ENCODE data around the gene LGR6.

The LGR6 gene

DNA sequence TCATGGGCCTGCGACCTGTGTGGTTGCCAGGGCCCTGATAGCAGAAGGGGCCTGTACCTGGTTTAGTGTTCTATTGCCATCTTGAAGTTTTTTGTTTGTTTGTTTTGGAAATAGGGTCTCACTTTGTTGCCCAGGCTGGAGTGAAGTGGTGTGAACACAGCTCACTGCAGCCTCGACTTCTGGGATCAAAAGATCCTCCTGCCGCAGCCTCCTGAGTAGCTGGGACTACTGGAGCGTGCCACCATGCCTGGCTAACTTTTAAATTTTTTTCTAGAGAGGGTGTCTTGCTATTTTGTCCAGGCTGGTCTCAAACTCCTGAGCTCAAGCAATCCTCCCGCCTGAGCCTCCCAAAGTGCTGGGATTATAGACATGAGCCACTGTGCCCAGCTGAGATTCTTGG lies 75.2 kb downstream of the LGR6 start:
- TF ChIP-seq TAF1 (IDR thresholded peaks at IDR 0.05; ENCODE audit: borderline replicate concordance, insufficient read depth, low read length) (no peak), POLR2AphosphoS5 (IDR thresholded peaks at IDR 0.05; ENCODE audit: low read depth, low read length) (no peak), SIN3A (IDR thresholded peaks at IDR 0.05; ENCODE audit: borderline replicate concordance, insufficient read depth, low read length) (no peak), FOXP2 (optimal IDR thresholded peaks at IDR 0.05; ENCODE audit: borderline replicate concordance, extremely low read depth, extremely low read length, insufficient read depth) (no peak)
- TF ChIP-seq, protein P1, sequence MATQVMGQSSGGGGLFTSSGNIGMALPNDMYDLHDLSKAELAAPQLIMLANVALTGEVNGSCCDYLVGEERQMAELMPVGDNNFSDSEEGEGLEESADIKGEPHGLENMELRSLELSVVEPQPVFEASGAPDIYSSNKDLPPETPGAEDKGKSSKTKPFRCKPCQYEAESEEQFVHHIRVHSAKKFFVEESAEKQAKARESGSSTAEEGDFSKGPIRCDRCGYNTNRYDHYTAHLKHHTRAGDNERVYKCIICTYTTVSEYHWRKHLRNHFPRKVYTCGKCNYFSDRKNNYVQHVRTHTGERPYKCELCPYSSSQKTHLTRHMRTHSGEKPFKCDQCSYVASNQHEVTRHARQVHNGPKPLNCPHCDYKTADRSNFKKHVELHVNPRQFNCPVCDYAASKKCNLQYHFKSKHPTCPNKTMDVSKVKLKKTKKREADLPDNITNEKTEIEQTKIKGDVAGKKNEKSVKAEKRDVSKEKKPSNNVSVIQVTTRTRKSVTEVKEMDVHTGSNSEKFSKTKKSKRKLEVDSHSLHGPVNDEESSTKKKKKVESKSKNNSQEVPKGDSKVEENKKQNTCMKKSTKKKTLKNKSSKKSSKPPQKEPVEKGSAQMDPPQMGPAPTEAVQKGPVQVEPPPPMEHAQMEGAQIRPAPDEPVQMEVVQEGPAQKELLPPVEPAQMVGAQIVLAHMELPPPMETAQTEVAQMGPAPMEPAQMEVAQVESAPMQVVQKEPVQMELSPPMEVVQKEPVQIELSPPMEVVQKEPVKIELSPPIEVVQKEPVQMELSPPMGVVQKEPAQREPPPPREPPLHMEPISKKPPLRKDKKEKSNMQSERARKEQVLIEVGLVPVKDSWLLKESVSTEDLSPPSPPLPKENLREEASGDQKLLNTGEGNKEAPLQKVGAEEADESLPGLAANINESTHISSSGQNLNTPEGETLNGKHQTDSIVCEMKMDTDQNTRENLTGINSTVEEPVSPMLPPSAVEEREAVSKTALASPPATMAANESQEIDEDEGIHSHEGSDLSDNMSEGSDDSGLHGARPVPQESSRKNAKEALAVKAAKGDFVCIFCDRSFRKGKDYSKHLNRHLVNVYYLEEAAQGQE (IDR thresholded peaks at IDR 0.05; ENCODE audit: insufficient read depth in 1 of 2, low read depth in 2 of 2, low read length in 2 of 2), result no peak

DNA sequence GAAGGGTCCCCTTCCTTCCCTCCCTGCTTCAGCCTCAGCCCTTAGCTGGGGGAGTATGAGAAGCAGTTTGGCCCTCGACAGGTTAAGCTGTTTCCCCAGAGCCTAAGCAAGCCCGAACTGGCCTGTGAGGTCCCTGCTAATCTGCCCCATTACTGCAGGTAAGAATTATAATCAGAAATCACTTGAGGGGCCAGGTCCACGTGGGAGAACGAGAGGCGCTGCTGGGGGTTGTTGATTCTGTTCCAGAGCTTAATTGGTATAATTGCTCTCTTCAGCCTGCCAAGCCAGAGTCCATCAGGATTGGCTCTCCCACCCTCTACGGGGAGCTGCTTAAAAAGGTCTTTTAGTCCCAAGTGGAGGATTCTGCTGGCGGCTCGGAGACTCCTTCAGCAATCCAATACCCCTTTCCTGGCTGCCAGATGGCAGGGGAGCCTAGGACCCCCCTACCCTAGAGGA lies 77.3 kb downstream of the LGR6 start:
- TF ChIP-seq TAF1 (IDR thresholded peaks at IDR 0.05; ENCODE audit: borderline replicate concordance, insufficient read depth, low read length) (no peak), SIN3A (IDR thresholded peaks at IDR 0.05; ENCODE audit: borderline replicate concordance, insufficient read depth, low read length) (no peak), FOXP2 (optimal IDR thresholded peaks at IDR 0.05; ENCODE audit: borderline replicate concordance, extremely low read depth, extremely low read length, insufficient read depth) (no peak), POLR2AphosphoS5 (IDR thresholded peaks at IDR 0.05; ENCODE audit: low read depth, low read length) (no peak)
- TF ChIP-seq, protein P1 (IDR thresholded peaks at IDR 0.05; ENCODE audit: insufficient read depth in 1 of 2, low read depth in 2 of 2, low read length in 2 of 2), result no peak

DNA sequence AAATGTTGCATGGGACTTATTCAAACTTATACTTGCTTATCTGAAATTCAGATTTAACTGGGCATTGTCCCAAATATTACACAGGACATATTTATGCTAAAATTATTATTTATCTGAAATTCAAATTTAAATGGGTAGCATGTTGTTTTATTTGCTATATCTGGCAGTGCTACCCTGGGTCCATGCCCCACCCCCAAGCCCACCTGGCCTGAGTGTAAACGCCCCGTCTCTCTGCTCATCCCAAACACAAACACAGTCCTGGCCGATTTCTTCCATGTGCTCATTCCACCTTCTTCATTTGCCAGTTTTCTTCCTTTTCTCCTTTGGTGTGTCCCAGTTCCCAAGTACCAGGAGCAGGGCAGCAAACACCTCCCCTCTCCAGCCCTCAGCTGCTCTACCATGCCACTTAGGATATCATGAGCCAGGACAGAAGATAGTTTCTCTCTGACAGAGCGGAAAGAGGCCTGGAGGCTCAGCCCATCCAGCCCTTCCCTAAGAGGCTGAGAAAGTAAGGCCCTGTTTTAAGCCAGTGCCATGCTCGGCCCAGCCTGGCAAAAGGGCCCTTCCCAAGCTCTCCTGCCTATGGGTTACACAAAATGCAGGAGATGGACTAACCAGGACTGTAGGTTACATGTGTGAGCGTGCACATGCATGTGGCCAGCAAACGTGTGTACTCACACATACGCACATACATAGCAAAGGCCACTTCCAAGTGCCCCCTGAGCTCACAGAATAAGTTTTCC lies 78.7 kb downstream of the LGR6 start:
- TF ChIP-seq TAF1 (IDR thresholded peaks at IDR 0.05; ENCODE audit: borderline replicate concordance, insufficient read depth, low read length), result no peak
- no peak for TF ChIP-seq POLR2AphosphoS5 (IDR thresholded peaks at IDR 0.05; ENCODE audit: low read depth, low read length)
- TF ChIP-seq FOXP2 (optimal IDR thresholded peaks at IDR 0.05; ENCODE audit: borderline replicate concordance, extremely low read depth, extremely low read length, insufficient read depth), result no peak
- TF ChIP-seq SIN3A (IDR thresholded peaks at IDR 0.05; ENCODE audit: borderline replicate concordance, insufficient read depth, low read length), result no peak
- TF ChIP-seq, protein P1 (IDR thresholded peaks at IDR 0.05; ENCODE audit: insufficient read depth in 1 of 2, low read depth in 2 of 2, low read length in 2 of 2), result no peak

DNA sequence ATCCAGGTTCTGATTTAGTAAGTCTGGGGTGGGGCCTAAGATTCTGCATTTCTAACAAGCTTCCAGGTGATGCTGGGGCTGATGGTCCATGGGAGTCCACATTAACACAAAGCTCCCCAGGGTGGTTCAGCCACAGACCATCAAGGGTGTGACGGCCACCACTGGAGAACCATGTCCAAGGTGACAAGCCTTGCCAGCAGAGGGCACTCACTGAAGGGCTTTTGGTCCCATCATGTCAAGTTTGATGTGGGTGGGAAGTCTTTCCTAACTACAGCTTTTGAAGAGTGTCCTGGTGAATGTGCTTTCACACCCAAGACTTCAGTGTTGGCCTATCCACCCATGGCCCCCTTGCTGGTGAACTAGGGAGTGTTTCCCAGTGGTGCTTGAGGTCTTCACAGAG lies 81.0 kb downstream of the LGR6 start:
- TF ChIP-seq POLR2AphosphoS5 (IDR thresholded peaks at IDR 0.05; ENCODE audit: low read depth, low read length), result no peak
- TF ChIP-seq SIN3A (IDR thresholded peaks at IDR 0.05; ENCODE audit: borderline replicate concordance, insufficient read depth, low read length), result no peak
- no peak for TF ChIP-seq FOXP2 (optimal IDR thresholded peaks at IDR 0.05; ENCODE audit: borderline replicate concordance, extremely low read depth, extremely low read length, insufficient read depth)
- TF ChIP-seq, protein P1 (IDR thresholded peaks at IDR 0.05; ENCODE audit: insufficient read depth in 1 of 2, low read depth in 2 of 2, low read length in 2 of 2), result no peak
- no peak for TF ChIP-seq TAF1 (IDR thresholded peaks at IDR 0.05; ENCODE audit: borderline replicate concordance, insufficient read depth, low read length)

All from PFSK-1 (cell line).